ENCODE measurements around the gene LYST.
A peak's percentile ranks its signal among the peaks of the same experiment; 100 is the strongest.
"Not testable (repeated sequence)": the region's sequence is repeated elsewhere in the genome, so short reads cannot be mapped to it uniquely, and the experiment has no call there.

Gene LYST

GRCh38 chr1:235650341-235651169 lies 216.2 kb downstream of the LYST start:
- DNase-seq = no peak

- peak; percentile 4 for DNase-seq
These were observed 217.1 kb downstream of the LYST start, which contains the start of gene GNG4 for GRCh38 chr1:235649368-235650163. TSS of gene GNG4 (minus strand) at chr1:235649784. CDS start at chr1:235583838, 65,946 bp downstream.

- peak; percentile 55 for DNase-seq
These were observed 217.7 kb downstream of the LYST start for GRCh38 chr1:235648954-235649367.

DNA sequence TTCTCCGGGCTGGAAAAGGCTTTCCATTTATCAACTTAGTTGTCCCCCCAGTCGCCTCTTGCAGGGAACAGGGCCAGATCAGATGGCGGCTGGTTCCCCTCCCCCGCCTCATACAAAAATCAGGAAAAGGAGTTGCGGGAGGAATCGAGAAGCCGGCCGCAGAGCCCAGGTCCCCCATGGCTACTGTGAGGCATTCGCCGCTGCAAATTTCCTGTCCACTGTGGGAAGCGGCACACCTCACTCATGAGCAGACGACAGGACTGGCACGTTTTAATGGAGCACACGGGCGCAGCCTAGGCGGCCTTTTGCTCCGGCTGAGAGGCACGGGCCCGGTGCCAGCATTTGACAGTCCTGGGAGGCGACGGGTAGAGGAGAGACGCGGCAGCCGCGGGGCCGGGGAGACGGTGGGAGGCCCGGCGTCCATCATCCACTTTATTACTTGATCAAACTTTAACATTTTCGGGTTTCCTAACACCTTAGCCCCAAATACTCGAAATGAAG lies 218.2 kb downstream of the LYST start:
- DNase-seq = no peak

GRCh38 chr1:235647537-235647936 lies 219.2 kb downstream of the LYST start:
- not testable (repeated sequence) for DNase-seq

DNA sequence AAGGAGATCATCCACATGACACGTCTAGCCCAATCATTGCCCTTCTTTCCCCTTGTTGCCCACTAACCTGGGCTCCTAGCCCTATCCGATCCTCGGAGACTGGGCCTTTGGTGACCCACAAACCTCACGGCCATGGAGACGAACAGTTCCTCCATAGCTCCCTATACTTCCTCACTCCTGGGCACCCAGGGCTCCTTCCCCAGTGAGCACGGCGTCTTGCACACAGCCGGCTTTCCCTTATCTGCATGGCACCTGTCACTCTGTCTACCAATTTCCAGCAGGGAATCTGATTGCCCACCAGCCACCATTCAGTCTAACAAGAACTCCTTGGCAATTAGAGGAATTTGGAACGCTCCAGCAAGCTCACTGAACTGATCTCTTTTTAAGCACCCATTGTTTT lies 220.2 kb downstream of the LYST start:
- DNase-seq = no peak

DNA sequence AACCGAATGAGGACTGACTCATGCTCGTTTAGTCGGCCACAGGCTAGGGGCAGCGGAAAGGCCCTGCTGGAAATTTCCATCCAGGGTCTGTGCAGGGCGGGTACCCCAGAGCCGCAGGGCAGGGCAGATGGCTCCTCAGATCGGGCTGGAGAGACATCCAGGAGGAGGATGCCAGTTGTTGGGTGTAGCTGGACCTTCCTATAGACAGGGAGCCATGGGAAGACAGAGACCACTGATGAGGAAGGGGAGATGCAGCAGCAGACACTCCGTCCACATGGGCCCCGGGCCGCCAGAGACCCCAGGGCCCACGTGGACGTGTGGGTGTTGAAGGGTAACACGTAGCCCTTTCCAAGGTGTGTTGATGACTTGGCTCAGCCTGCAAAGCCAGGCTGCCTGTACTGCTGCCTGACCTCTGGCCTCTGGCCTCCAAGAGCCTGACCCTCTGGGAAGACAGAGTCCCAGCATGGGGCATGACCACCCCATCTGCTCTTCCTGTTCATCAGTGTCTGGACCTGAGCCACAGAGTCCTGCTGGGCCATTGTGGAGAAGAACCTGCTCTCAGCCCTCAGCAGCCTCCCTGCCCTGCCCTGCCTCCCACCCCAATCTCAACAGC lies 221.9 kb downstream of the LYST start:
- DNase-seq = no peak

GRCh38 chr1:235643837-235644692 lies 222.6 kb downstream of the LYST start:
- no peak for DNase-seq

GRCh38 chr1:235642943-235643371 lies 223.7 kb downstream of the LYST start:
- DNase-seq = no peak

- peak; percentile 12 for DNase-seq
These were observed 224.4 kb downstream of the LYST start for GRCh38 chr1:235642011-235642942.

DNA sequence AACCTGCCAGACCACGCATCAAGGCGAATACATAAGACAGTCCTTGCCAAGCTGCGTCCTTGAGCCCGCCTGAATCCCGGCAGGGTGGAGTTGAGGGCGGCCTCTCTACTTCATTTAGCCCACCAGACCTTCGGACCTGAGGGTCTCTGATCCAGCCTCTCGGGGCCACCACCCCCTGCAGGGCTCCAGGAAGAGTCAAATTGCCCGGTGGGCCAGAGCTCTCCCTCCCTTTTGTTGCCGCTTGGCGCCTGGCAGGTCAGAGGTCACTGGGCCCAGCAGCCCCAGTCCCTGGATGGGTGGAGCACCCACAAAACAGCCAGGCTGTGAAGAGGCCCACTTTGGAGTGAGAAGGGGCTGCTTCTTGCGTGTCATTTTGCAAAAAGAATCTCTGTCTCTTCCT lies 226.1 kb downstream of the LYST start:
- DNase-seq = no peak

- DNase-seq = no peak
These were observed 227.2 kb downstream of the LYST start for GRCh38 chr1:235639226-235640205.

- DNase-seq = not testable (repeated sequence)
These were observed 228.1 kb downstream of the LYST start for GRCh38 chr1:235638612-235639011.

- DNase-seq = no peak
These were observed 228.8 kb downstream of the LYST start for GRCh38 chr1:235637756-235638534.

- no peak for DNase-seq
These were observed 230.6 kb downstream of the LYST start for GRCh38 chr1:235635938-235636662.

DNA sequence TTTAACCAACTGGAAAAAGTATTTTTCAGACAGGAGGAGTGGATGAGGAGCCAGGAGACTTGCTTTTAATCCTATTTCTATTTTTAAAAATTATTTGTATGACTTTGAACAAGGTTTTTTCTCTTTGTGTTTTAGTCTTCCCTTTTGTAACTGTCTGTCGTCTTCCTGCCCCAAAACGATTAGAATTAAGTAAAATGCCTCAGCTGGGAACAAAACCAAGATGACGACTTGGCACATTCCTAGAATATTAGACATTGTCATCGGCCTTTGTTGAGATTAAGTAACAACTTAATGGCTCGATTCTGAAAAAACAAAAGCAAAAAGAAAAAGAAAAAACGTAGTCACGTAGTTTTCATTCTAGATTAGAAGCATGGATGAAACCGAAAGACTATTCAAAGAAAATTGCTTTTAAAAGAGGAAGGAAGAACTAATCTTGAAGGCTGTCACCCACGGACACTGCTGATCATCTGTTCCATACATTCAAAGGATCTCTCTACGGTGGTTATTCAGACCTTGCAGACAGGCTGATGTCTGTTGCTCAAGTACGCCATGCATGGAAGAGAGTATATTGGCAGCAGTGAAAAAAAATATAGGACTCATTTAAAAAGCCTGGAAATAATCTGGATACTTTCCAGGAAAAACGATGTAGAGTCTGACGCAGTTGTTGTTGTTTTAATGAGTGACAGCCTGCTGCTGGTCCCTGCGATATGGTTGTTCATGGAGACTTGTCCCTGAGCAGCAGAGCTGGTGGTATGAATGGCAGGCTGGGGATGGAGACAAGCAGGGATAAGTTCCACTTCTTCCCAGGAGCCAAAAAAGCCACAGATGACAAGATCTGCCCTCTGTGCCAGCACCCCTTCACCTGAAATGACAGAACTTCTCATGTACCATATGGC lies 234.0 kb downstream of the LYST start:
- DNase-seq = peak; percentile 62

DNA sequence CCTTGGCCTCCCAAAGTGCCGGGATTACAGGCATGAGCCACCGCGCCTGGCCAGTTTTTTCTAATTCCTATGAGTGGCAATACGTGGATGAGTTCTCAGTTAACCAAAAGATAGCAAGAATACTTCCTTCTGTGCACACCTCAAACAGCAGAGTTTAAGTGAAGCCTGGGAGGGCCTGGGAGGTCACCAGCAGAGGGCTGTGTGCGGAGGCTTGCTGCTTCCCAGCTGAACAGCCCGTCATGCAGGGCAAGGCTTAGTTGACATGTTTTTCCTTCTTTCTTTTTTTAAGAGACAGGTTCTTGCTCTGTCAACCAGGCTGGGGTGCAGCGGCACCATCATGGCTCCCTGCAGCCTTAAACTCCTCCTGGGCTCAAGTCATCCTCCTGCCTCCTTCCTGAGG lies 234.9 kb downstream of the LYST start:
- no peak for DNase-seq
